Nucleus accumbens (tissue), 56 donors: ENCODE results near the gene PRCD.
A peak's percentile ranks its signal among the peaks of the same experiment; 100 is the strongest.
"Not testable (repeated sequence)": the region's sequence is repeated elsewhere in the genome, so short reads cannot be mapped to it uniquely, and the experiment has no call there.

Experiments used
- DNase-seq, 56 donors: peaks; one replicate each; lab custom pipeline; 2025; lab: John Stamatoyannopoulos, UW

The PRCD gene

GRCh38 chr17:76549539-76549938, 9.7 kb downstream of the PRCD start:
- no peak for DNase-seq

GRCh38 chr17:76550712-76551615, 11.1 kb downstream of the PRCD start:
- no peak for DNase-seq

- no peak for DNase-seq
Measured at GRCh38 chr17:76551685-76552084, 11.8 kb downstream of the PRCD start.

DNA sequence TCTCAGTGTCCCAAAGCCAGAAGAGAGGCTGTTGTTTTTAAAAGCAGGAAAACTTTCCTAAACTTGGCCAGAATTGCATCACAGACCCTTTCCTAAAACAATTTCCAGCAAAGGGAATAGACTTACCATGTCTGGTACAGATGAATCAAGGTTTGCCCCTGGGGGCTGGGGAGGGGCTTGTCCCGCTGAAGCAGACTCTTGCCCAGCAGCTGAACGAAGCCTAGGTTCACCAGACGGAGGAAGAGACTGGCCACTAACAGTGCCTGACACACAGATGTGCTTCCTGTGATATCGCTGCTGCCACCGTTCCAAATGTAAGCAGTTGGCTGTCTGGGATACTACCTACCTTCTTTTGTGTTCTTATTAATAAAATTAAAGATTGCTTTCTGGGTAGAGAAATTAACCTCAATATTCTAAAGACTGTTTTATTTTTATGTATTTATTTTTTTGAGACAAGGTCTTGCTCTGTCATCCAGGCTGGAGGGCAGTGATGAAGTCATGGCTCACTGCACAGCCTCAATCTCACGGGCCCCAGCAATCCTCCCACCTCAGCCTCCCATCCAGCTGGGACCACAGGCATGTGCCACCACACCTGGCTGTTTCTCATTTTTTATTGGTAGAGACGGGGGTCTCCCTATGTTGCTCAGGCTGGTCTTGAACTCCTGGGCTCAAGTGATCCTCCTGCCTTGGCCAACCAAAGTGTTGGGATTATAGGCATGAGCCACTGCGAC, 13.5 kb downstream of the PRCD start:
- no peak for DNase-seq

- DNase-seq: peak in 46 of 56 donors; percentile 21 to 83 (median 56)
Measured at GRCh38 chr17:76554131-76554530, 14.3 kb downstream of the PRCD start.

DNA sequence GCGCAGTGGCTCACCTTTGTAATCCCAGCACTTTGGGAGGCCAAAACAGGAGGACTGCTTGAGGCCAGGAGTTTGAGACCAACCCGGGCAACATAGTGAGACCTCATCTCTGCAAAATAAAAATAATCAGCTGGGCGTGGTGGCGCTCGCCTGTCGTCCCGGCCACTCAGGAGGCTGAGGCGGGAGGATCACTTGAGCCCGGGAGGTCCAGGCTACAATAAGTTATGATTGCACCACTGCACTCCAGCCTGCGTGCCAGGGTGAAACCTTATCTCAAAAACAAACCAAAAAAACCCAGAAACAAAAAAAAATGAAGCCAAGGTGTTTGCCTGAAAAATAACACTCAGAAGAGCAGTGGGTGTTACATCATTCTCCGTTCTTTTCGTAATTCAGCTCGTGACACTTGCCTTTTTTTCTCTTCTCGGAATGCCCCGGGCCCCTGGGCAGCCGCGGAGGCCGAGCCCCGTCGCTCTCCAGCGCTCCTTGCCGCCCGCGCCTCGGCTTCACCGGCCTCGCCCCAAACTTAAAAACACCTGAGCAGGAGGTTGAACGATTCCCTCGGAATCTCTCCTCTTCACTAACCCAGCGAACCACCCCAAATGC, 17.0 kb downstream of the PRCD start:
- no peak for DNase-seq

- peak in 55 of 56 donors; percentile 34 to 94 (median 82) for DNase-seq
Measured at GRCh38 chr17:76557368-76558197, 17.7 kb downstream of the PRCD start.

GRCh38 chr17:76558198-76559095, 18.6 kb downstream of the PRCD start:
- DNase-seq: peak in 7 of 56 donors; percentile 9 to 58 (median 23)

DNA sequence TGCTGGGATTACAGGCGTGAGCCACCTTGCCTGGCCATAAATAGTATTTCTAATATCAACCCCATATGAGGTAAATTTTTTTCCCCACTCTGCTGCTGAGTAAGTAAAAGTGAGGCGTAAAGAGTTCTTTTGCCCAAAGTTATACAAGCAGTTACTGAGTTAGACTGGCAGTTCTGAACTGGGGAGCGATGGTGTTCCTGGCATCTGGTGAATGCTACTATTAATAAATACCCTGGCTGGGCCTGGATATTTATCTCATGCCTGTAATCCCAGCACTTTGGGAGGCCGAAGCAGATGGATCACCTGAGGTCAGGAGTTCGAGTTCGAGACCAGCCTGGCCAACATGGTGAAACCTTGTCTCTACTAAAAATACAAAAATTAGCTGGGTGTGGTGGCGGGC, 19.6 kb downstream of the PRCD start:
- DNase-seq: not testable (repeated sequence)

DNA sequence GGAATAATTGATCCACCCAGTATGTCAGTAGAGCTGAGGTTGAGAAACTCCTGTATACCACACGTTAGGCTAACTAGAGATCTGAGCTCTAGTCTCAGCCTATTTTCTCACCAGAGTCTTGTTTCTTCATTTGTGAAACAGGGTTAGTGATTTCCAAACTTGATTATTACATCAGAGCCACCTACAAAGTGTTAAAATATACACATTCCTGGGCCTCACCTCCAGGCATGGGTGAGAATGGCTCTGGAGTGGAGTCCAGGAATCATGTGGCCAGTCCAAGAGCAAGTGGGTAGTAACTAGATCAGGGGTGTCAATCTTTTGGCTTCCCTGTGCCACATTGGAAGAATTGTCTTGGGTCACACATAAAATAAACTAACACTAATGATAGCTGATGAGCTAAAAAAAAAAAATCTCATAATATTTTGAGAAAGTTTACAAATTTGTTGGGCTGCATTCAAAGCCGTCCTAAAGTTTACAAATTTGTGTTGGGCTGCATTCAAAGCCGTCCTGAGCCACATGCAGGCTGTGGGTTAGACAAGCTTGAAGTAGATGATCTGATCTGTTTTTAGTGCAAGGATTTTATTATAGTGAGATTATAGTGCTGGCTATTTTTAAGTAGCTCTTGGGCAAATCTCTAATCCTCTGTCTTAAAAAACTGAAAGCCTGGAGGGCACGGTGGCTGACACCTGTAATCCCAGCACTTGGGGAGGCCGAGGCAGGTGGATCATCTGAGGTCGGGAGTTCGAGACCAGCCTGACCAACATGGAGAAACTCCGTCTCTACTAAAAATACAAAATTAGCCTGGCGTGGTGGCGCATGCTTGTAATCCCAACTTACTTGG, 20.4 kb downstream of the PRCD start:
- DNase-seq: no peak

DNA sequence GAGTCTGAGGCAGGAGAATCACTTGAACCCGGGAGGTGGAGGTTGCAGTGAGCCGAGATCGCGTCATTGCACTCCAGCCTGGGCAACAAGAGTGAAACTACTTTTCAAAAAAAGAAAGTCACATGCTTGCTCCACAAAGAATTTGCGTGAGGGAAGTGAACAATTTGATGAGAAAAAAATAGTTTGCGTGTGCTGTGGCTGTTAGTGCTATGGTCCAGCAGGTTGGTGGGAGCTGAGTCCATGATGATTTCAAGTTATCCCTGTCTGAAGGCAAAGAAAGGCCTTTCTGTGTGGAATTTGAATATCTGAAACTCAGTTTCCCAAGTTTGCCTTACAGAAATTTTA, 21.0 kb downstream of the PRCD start:
- DNase-seq: no peak

DNA sequence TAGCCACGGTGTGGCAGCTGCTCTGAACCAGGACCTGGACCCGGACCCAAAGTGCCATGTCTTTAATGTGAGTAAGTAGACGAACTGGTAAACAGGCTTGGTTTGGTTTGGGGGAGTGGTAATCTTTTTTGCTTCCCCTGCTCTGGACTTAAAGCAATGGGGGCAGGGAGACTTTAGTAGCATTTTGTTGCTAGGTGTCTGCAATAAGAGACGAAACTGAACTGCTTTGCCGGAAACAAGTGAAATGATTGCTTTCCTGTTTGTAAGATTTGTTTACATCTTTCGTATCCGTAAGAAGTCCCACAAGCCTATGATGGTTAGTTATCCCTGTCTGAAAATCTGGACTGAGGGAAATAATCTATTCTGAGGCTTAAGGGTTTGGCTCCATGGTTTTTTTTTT, 21.5 kb downstream of the PRCD start:
- no peak for DNase-seq

DNA sequence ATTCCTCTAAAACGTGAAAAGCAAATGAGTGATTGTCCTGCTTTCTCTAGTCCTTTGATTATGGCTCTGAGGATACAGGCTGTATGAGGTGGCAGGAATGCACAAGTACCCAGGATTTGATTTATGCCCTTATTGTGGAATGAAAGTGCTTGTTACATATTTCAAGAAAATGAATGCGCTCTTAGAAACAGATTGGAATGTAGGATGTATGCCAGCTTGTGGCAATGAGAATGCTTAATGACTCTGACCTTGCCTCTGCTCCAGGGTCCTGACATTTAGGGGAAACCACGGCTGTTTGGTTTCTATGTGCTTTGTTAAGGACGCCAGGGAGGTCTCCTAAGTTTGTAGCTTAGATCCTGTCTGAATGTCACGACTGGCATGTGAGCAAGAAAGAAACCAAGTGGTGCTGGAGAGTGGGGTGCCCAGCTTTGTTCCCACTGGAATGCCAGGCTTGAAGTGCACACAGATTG, 22.0 kb downstream of the PRCD start:
- no peak for DNase-seq

GRCh38 chr17:76562734-76563148, 22.9 kb downstream of the PRCD start:
- DNase-seq: no peak

GRCh38 chr17:76563359-76563758, 23.5 kb downstream of the PRCD start:
- DNase-seq: not testable (repeated sequence)

- DNase-seq: not testable (repeated sequence)
Measured at GRCh38 chr17:76564991-76565727, 25.3 kb downstream of the PRCD start.
